GM21576 (cell line): ENCODE measurements around the gene YPEL3.
"Not testable (repeated sequence)": the region's sequence is repeated elsewhere in the genome, so short reads cannot be mapped to it uniquely, and the experiment has no call there.

Experiments used
- ATAC-seq: cut with Tn5 transposase; IDR thresholded peaks from one replicate; pipeline ENCODE4 v1.9.1; 2021; ENCODE audit warnings: mild to moderate bottlenecking, moderate library complexity; ENCODE audit not compliant: unreplicated experiment

Gene YPEL3

DNA sequence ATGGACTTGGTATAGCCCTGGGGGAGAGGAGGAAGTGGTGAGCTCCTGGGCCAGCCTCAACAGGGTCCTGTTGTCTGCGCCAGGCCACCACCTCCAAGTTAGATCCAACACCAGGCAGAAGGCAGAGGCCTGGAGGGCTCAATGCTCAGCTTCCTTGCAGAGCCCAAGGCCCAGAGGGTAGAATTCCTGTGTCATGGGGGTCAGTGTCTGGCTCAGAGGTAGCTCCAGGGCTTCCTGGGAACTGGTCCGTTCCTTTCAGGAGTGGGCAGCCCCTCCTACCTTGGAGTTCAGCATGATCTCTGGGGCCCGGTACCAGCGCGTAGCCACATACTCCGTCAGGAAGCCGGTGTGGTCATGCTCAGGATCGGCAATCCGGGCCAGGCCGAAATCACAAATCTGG, 21.8 kb upstream of the YPEL3 start:
- ATAC-seq: no peak

DNA sequence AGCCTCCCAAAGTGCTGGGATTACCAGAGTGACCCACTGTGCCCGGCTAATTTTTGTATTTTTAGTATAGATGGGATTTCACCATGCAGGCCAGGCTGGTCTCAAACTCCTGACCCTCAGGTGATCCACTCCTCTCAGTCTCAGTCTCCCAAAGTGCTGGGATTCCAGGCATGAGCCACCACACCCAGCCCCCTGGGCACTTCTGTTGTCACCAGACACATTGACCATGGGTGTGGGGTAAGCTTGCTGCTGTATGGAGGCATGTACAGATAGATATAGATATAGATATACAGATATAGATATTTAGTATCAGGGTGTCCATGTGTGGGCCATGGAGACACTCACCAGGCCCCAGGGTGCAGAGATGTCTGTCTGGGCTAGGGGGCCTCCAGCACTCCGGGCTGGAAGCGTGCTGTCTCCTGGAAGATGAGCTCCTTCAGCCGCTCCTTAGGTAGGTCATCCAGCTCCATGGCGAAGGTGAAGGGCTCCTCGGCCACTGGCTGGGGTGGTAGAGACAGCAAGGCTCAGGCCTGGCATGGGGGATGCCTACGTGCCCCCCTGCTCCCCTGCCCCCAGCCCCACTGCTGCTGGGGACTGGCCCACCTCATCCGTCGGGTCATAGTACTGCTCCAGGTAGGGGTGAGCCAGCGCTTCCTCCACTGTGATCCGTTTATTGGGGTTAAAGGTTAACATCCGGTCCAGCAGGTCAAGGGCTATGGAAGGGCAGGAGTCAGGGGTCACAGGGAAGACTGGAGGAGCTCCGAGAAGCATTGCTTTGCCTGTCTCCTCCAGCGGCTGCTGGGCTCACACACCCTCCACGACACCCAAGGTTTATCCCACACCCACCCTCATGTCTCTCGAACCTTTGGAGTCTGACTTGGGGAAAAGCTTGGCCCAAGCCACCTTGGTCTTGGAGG, 20.5 kb upstream of the YPEL3 start:
- ATAC-seq: no peak

DNA sequence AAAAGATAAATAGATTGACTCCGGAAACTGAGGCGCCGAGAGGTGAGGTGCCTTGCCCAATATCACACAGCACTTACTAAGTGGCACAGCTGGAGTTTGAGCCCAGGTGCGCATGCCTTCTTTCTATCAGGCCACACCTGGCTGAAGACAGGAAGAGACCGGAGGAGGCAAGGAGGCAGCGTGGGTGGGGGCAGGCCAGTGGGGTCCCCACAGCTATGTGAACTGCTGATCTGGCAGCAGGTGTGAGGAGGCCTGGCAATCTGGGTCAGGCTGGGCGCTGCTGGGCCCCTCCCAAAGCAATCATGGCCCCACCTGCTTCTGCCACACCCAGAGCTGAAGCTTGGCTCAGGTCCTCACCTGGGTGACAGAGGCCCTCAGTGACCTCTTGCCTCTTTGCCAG, 19.2 kb upstream of the YPEL3 start:
- no peak for ATAC-seq

DNA sequence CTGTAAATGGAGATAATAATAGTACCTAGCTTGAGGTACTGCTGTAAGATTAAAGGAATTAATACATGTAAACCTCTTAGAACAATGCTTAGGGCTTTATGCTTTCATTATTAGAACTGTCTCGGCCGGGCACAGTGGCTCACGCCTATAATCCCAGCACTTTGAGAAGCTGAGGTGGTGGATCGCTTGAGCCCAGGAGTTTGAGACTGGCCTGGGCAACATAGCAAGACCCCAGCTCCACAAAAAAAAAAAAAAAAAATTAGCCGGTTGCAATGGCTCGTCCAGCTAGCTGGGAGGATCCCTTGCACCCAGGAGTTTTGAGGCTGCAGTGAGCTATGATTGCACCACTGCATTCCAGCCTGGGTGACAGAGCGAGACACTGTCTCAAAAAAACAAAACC, 18.8 kb upstream of the YPEL3 start:
- not testable (repeated sequence) for ATAC-seq

DNA sequence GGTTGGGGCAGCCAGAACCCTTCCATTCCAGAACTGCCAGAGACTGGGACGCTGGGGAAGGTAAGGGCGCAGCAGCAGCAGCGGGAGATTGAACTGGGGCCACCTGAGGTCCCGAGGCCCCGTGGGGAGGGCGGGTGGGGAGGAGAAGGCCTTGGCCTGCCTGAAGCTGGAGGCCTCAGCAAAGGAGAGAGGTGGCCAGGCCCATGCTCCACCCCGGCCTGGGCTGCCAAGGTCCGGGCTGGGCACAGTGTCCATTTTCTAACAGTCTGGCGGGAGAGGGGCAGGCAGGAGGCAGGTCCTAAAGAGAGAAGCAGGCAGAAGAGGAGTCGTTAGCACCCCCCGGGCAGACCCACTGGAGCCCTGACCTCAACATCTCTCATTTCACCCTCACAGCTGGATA, 18.4 kb upstream of the YPEL3 start:
- ATAC-seq: no peak

DNA sequence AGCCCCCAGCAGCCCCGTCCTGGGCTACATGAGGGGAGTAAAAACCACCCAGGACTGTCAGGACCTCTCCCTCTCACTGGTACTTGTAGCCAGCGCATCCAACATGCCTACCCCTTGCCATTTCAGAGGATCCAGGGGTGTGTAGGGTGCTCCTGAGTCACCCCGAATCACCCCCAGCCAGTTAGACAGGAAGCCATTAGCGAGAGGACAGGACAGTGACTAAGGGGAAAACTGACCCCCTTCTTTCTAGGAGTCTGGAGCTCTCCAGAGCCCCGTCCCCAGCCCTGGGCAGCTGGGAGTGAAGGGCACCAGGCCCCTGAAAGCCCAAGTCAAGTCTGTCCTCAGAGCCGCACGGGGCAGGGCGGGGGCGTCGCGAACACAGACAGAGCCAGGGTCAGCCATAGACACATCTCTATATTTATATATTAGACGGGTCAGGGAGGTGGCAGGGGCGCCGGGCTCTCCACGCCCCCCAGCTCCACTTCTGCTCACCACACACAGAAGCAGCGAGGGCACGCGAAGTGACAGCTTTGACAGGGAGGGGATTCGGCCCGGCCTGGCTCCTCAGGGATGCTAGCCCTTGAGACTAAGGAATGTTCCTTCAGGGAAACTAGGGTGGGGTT, 17.8 kb upstream of the YPEL3 start:
- no peak for ATAC-seq

DNA sequence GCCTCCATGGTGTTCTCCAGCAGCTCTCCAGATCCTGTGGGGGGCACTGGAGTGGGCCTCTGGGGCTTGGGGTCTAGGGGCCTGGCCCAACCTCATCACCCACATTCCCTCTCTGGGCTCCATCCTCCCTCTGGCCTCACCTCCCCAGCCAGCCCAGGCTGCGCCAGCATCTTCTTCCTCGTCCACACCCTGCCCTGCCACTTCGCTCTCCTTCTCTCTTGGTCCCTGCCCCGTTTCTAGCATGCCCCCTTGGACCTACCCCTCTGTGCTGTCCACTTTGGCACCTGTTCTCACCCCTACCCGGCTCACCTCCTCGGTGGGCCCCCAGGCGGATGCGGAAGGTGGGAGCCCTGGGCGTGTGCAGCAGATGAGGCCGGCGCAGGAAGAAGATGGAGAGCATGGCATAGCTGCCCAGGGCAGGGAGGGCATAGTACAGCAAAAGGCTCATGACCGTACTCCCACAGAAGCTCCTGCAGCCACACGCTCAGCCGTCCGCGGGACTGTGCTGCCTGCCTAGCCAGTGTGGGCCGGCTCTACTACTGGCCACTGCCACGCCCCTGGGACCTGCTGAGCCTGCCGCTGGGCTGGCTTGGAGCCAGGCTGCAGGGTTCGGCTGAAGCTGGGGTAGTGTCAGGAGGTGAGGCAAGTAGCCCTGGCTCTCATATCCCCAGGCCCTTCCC, 17.2 kb upstream of the YPEL3 start, which contains the start of gene GDPD3:
Gene GDPD3, minus strand, starts transcription at position 507 of the 680 bp plus-strand sequence. Its CDS starts 59 bp downstream, at position 448.
- no peak for ATAC-seq

DNA sequence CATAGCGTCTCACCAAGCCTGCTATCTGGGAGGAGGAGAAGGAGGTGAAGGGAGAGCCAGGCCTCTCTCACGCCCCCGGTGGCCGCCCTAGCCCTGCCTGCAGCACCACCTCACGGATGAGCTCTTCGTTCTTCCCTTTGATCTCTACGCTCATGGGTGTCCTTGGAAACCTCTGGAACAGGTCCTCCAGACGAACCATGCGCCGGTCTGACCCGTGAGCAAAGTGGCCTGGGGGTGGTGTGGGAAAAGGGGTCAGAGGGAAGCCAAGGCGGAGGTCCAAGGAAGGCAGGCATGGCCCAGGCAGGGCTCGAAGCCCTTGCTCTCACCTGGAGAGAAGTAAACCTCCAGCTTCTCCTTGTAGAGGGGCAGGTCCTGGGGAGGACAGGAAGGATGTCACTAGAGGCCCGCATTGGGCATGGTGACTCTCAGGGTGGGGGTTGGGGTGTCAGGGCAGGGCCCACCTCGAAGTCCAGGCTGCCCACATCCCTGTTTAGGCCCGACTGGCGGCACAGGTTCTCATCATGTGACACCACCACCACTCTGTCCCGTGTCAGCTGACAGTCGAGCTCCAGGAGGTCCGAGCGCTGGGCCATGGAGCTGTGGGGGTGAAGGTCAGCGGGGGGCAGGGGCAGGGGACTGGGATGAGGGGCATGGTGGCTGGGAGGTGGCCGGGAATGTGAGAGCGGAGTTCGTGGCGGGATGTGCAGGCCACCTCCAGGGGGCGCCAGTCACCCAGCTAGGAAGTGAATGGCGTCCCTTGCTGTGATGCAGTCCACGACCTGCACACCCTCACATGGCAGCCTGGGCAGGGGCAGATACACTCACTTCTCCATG, 16.4 kb upstream of the YPEL3 start:
- no peak for ATAC-seq

DNA sequence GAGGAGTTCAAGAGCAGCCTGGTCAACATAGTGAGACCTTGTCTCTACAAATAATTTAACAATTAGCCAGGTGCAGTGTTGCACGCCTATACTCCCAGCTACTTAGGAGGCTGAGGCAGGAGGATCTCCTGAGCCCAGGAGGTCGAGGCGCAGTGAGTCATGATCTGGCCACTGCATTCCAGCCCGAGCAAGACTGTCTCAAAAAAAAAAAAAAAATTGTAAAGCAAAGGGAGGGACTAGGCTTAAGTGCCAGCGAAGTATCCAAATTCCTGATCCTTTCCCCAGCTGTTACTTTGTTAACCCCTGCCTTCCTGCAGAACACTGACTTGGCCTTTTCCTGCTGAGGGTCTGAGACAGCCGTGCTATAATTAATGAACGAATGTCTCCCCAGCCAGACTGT, 14.6 kb upstream of the YPEL3 start:
- ATAC-seq: no peak

DNA sequence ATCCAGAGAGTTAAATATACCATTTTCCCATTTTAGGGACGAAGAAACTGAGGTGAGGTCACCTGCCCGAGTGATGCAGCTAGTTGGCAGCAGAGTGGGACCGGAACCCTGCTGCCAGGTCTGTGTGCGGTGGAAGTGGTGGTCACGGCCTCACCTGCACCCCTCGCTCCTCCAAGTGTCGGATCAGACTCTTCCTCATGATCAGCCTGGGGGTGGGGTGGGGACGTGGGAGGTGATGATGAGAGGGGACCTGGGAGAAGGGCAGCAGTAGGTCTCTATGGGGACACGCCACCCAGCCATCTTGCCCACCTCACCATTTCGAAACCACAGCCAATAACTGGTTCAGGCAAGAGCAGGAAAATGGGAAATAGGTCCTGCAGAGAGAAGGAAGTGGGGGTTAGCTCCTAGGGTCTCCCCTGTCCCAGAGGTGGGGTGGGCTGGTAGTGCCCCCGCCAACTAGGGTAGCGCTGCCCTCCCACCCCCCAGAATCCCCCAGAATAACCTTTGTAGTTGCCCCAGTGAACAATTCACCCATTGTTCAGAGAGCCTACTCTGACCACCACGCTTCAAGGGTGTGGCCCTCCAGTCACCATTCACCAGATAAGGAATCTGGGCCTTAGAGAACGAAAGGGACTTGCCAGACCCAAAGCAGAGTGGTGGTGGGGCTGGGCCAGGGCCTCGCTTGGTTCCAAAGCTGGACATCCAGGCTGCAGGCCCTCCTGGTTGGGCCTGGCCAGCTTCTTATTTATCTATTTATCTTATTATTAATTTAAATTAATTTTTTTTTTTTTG, 12.2 kb upstream of the YPEL3 start:
- ATAC-seq: no peak

DNA sequence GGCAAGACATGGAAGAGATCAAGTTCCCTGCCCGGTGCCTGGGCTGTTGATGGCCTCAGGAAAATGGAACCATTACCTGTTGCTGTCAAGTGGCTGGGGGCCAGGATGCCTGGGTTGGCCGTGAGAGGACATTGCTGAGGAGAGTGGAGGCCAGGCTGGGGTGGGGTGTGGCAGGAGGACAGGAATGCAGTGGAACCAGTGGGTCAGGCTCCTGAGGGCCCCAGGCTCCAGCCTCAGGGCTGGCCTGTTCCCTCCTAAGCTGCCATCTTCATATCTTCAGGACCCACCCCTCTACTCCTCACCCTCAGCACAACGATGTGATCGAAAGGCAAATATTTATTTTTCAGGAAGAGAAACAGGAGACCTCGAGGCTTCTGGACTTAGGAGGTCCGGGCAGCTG, 8.5 kb upstream of the YPEL3 start:
- no peak for ATAC-seq

DNA sequence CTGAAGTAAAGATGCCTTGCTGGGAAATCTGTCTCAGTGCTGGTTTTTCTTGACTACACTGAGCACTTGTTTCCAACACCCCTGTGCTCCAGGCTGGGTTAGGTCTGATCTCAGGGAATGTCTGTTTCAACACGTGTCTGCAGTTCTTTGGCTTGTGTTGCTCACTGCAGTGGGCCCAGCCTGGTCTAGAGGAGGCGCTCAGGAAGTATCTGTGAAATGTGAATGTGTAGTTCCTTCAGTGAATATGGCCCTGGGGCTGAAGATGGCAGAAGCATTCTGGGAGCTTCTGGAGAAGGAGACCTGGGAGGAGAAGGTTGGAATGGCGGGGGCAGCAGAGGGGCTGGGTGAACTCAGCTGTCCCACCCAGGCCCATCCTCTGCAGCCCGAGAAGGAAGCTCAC, 8.1 kb upstream of the YPEL3 start:
- ATAC-seq: no peak

DNA sequence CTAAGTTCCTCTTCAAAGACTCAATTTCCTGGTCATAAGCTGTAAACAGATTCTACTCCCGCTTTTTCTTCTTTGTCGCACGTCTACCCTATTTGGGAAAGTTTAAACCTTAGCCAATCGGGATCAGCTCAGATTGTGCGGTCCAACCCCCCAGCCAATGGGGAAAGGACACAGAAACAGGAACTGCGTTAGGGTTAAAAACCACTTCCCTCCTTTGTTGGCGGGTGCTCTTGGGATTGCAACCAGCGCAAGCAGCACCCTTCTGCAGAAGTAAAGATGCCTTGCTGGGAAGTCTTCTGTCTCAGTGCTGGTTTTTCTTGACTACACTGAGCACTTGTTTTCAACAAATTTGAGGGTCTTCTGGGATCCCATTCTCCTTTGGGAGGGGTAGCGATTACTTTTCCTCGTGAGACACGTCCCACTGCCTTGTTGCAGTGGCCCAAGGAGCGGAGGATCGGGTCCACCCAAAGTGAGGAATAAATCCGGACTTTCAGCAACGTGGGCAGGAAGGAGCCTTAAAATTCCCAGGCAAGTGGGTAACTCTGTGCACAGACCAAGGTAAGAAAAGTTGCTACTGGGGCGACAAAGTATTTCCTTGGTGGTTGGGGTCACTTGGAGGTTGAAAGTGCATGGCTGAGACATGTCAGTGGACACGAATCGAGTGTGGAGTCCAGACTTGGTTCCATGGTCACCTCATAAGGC, 1.0 kb upstream of the YPEL3 start:
- ATAC-seq: no peak

DNA sequence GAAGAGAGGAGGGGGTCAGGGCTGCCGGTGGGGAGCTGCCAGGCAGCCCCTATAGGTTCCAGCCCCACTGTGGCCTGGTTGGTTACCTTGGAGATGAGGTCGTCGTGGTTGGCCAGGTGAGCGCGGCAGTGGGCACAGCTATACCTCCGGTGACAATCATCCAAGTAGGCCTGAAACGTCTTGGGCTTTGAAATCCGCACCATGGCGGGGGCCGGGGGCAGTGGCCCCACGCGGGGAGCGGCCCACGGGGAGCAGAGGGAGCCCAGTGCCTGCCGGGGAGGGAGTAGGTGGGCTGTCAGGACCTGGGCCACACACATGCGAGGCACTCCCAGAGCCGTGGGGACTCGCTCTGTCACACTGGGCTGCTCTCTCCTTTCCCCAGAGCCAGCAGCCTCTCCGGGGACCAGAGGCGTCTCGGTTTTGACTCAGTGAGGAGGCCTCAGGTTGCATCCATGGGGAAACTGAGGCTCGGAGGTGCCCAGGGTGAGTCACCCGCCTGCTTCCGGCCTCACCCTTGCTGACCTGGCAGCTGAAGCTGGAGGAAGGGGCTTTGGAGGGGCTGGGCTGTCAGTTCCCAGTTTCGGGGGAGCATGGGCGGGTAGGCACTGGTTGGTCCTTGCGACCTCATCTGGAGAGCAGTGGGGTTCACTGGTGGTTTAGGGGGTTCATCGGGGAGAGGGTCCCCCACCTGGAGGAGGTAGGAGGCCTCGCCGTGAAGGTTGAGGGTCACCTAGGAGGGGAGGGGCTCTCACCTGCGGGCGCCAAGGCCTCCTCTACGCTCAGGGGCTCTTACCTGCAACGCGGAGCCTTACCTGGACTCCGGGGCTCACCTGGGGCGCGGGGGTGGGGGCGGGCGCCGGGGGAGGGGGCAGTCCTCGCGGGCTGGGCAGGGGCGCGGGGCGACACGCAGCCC, 591 bp downstream of the YPEL3 start:
- no peak for ATAC-seq

DNA sequence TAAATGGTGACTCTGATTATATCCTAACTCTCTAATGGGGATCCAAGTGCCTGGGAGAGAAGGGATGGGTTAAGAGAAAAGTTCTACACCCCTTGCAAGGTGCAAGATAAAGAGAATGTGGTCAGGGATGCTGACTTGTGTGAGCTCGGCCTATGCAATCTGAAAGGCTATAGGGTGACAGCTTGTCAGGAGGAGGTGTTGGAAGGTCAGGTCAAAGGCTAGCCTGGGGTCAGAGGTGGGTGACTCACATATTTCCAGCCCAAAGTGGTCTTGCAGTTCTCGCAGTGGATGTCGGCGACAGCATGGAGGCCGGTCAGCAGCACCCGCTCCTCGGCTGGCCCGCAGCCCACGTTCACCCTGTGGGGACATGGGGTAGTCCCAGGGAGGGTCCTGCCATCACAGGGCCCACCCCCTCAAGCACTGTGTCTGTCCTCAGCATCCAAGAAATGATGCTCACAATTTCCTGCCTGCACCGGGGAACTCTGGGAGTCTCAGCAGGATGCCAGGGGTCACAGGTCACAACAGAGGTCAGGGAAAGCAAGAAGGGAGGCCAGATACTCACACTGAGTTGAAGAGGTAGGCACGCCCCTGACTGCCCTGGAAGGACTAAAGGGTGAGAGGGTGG, 1.4 kb downstream of the YPEL3 start:
- no peak for ATAC-seq

DNA sequence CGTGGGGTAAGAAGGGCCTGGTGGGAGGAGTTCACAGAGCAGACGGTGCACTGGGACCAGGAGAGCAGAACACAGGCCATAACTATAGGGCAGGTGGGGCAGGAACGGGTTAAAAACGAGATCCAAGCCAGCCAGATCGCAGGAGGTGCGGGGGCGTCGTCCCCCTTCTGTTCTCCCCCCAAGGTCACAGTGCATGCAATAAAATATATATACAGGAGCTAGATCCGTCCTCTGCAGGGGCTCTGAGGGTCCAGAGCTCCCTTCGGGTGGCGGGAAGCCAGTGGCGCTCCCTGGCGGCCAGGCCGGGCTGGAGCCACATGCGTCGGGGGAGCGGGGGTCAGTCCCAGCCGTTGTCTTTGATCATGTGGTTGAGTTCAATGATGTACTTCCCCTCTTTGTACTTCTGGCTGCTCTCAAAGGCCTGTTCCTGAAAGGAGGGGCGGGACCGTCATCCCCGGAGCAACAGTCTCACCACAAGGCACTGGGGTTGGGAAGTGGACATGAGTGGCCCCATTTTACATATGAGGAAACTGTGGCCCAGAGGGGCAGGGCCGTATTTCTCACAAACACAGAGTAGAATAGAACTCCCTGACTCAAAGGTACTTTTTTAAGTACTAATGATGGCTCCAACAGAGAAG, 3.5 kb downstream of the YPEL3 start:
- peak; percentile 36 for ATAC-seq
